Activated naive CD8-positive, alpha-beta T cell treated with anti-CD3 and anti-CD28 coated beads, Interleukin-2, amount 50 U/mL, for 24 hours (primary cell): Measurements from ENCODE around the gene TMEM82.
A peak's percentile ranks its signal among the peaks of the same experiment; 100 is the strongest.

Experiments used
- ATAC-seq: fragments of 150-1000 bp; cut with Tn5 transposase; one replicate; pipeline ENCODE4 v1.10.0; 2021
- DNase-seq: peaks from one replicate; pipeline ENCODE4 v3.0.0; 2021
- H3K27ac Mint-ChIP-seq: one replicate; pipeline ENCODE4 v1.8.0; 2021; ENCODE audit warnings: mild to moderate bottlenecking, mixed read lengths
- H3K27me3 Mint-ChIP-seq: one replicate; pipeline ENCODE4 v1.8.0; 2021; ENCODE audit warnings: mixed read lengths
- H3K36me3 Mint-ChIP-seq: one replicate; pipeline ENCODE4 v1.8.0; 2021; ENCODE audit warnings: low read depth, mixed read lengths
- H3K4me1 Mint-ChIP-seq: one replicate; pipeline ENCODE4 v1.8.0; 2021; ENCODE audit warnings: mixed read lengths
- H3K4me3 Mint-ChIP-seq: one replicate; pipeline ENCODE4 v1.8.0; 2021; ENCODE audit warnings: mild to moderate bottlenecking, moderate library complexity, mixed read lengths
- H3K9me3 Mint-ChIP-seq: one replicate; pipeline ENCODE4 v1.8.0; 2021; ENCODE audit warnings: mixed read lengths

Gene TMEM82

GRCh38 chr1:15736892-15737261 is 5.4 kb upstream of the TMEM82 start:
- peaks cover 2% of the 10 kb centered on the region for H3K36me3 Mint-ChIP-seq
- no peak overlapping the region for H3K27ac Mint-ChIP-seq
- no peak overlapping the region for H3K4me3 Mint-ChIP-seq
- ATAC-seq (no peak), DNase-seq (no peak)
- no peaks in the 10 kb centered on the region for H3K9me3 Mint-ChIP-seq
- no peaks in the 10 kb centered on the region for H3K4me1 Mint-ChIP-seq
- no peaks in the 10 kb centered on the region for H3K27me3 Mint-ChIP-seq

GRCh38 chr1:15737324-15738319 is 4.7 kb upstream of the TMEM82 start:
- ATAC-seq (no peak), DNase-seq (no peak)
- H3K9me3 Mint-ChIP-seq: no peaks in the 10 kb centered on the region
- H3K27me3 Mint-ChIP-seq: no peaks in the 10 kb centered on the region
- no peak overlapping the region for H3K27ac Mint-ChIP-seq
- peaks cover 2% of the 10 kb centered on the region for H3K36me3 Mint-ChIP-seq
- no peak overlapping the region for H3K4me3 Mint-ChIP-seq
- no peaks in the 10 kb centered on the region for H3K4me1 Mint-ChIP-seq

- no peak overlapping the region for H3K27ac Mint-ChIP-seq
- no peak overlapping the region for H3K4me3 Mint-ChIP-seq
- DNase-seq (no peak), ATAC-seq (no peak)
- H3K36me3 Mint-ChIP-seq: no peaks in the 10 kb centered on the region
- H3K9me3 Mint-ChIP-seq: no peaks in the 10 kb centered on the region
- H3K4me1 Mint-ChIP-seq: no peaks in the 10 kb centered on the region
- H3K27me3 Mint-ChIP-seq: no peaks in the 10 kb centered on the region
Measured at GRCh38 chr1:15738416-15739113, 3.7 kb upstream of the TMEM82 start.

- Mint-ChIP-seq H3K4me1 (no peaks in the 10 kb centered on the region), H3K27ac (no peak overlapping the region), H3K36me3 (no peaks in the 10 kb centered on the region), H3K9me3 (no peaks in the 10 kb centered on the region), H3K27me3 (no peaks in the 10 kb centered on the region), H3K4me3 (no peak overlapping the region)
- DNase-seq: no peak
- ATAC-seq: no peak
Measured at GRCh38 chr1:15739259-15739658, 3.0 kb upstream of the TMEM82 start.

- Mint-ChIP-seq H3K4me3 (no peak overlapping the region), H3K27ac (no peak overlapping the region), H3K27me3 (no peaks in the 10 kb centered on the region), H3K36me3 (no peaks in the 10 kb centered on the region), H3K4me1 (no peaks in the 10 kb centered on the region), H3K9me3 (no peaks in the 10 kb centered on the region)
- ATAC-seq (no peak), DNase-seq (no peak)
Measured at GRCh38 chr1:15739745-15740144, 2.6 kb upstream of the TMEM82 start.

- no peak overlapping the region for H3K27ac Mint-ChIP-seq
- no peaks in the 10 kb centered on the region for H3K36me3 Mint-ChIP-seq
- ATAC-seq (peak; percentile 80), DNase-seq (peak; percentile 71)
- no peaks in the 10 kb centered on the region for H3K9me3 Mint-ChIP-seq
- no peaks in the 10 kb centered on the region for H3K27me3 Mint-ChIP-seq
- no peaks in the 10 kb centered on the region for H3K4me1 Mint-ChIP-seq
- no peak overlapping the region for H3K4me3 Mint-ChIP-seq
Measured at GRCh38 chr1:15740924-15741850, 1.1 kb upstream of the TMEM82 start.

GRCh38 chr1:15744122-15744679 is 1.9 kb downstream of the TMEM82 start:
- no peak for DNase-seq
- H3K27ac Mint-ChIP-seq: no peak overlapping the region
- ATAC-seq: no peak
- no peaks in the 10 kb centered on the region for H3K9me3 Mint-ChIP-seq
- no peaks in the 10 kb centered on the region for H3K36me3 Mint-ChIP-seq
- H3K27me3 Mint-ChIP-seq: no peaks in the 10 kb centered on the region
- H3K4me1 Mint-ChIP-seq: no peaks in the 10 kb centered on the region
- H3K4me3 Mint-ChIP-seq: no peak overlapping the region

- Mint-ChIP-seq H3K4me3 (no peak overlapping the region), H3K27me3 (no peaks in the 10 kb centered on the region), H3K4me1 (no peaks in the 10 kb centered on the region), H3K36me3 (no peaks in the 10 kb centered on the region), H3K27ac (no peak overlapping the region), H3K9me3 (no peaks in the 10 kb centered on the region)
- DNase-seq (no peak), ATAC-seq (no peak)
Measured at GRCh38 chr1:15747378-15747777, 5.1 kb downstream of the TMEM82 start.

GRCh38 chr1:15748264-15748663 is 6.0 kb downstream of the TMEM82 start:
- no peak for ATAC-seq
- no peak overlapping the region for H3K27ac Mint-ChIP-seq

GRCh38 chr1:15748690-15749398 is 6.5 kb downstream of the TMEM82 start:
- no peaks in the 10 kb centered on the region for H3K9me3 Mint-ChIP-seq
- H3K27ac Mint-ChIP-seq: no peak overlapping the region
- H3K4me1 Mint-ChIP-seq: no peaks in the 10 kb centered on the region
- H3K36me3 Mint-ChIP-seq: no peaks in the 10 kb centered on the region
- DNase-seq (no peak), ATAC-seq (no peak)
- H3K27me3 Mint-ChIP-seq: peaks cover 5% of the 10 kb centered on the region
- no peak overlapping the region for H3K4me3 Mint-ChIP-seq

More at GRCh38 chr1:15748264-15748663, 6.0 kb downstream of the TMEM82 start:
- DNase-seq: no peak
- H3K36me3 Mint-ChIP-seq: no peaks in the 10 kb centered on the region
- no peak overlapping the region for H3K4me3 Mint-ChIP-seq
- H3K9me3 Mint-ChIP-seq: no peaks in the 10 kb centered on the region
- H3K27me3 Mint-ChIP-seq: peaks cover 2% of the 10 kb centered on the region
- H3K4me1 Mint-ChIP-seq: no peaks in the 10 kb centered on the region

GRCh38 chr1:15749399-15750291 is 7.3 kb downstream of the TMEM82 start:
- Mint-ChIP-seq H3K27ac (no peak overlapping the region), H3K4me1 (no peaks in the 10 kb centered on the region), H3K27me3 (peaks cover 7% of the 10 kb centered on the region), H3K36me3 (no peaks in the 10 kb centered on the region), H3K9me3 (no peaks in the 10 kb centered on the region), H3K4me3 (no peak overlapping the region)
- no peak for DNase-seq
- no peak for ATAC-seq

GRCh38 chr1:15750924-15751323 is 8.6 kb downstream of the TMEM82 start:
- H3K4me1 Mint-ChIP-seq: no peaks in the 10 kb centered on the region
- no peak for ATAC-seq
- H3K27me3 Mint-ChIP-seq: peaks cover 16% of the 10 kb centered on the region
- no peaks in the 10 kb centered on the region for H3K9me3 Mint-ChIP-seq
- no peaks in the 10 kb centered on the region for H3K36me3 Mint-ChIP-seq
- no peak overlapping the region for H3K27ac Mint-ChIP-seq
- no peak for DNase-seq
- no peak overlapping the region for H3K4me3 Mint-ChIP-seq

GRCh38 chr1:15751717-15752116 is 9.4 kb downstream of the TMEM82 start:
- no peak for DNase-seq
- Mint-ChIP-seq H3K9me3 (no peaks in the 10 kb centered on the region), H3K36me3 (no peaks in the 10 kb centered on the region), H3K27me3 (peaks cover 24% of the 10 kb centered on the region), H3K4me3 (no peak overlapping the region), H3K27ac (no peak overlapping the region), H3K4me1 (peaks cover 6% of the 10 kb centered on the region)
- no peak for ATAC-seq
